Measurements from ENCODE around the gene PCDHB11.
"Not testable (repeated sequence)": the region's sequence is repeated elsewhere in the genome, so short reads cannot be mapped to it uniquely, and the experiment has no call there.

The PCDHB11 gene

GRCh38 chr5:141199359-141200235, at the start of gene PCDHB11:
TSS of gene PCDHB11 (plus strand) at chr5:141199627. CDS start at chr5:141199775, 148 bp downstream.
- DNase-seq (ENCODE audit: low read depth in 1 of 2, low spot score in 1 of 2): no peak

DNA sequence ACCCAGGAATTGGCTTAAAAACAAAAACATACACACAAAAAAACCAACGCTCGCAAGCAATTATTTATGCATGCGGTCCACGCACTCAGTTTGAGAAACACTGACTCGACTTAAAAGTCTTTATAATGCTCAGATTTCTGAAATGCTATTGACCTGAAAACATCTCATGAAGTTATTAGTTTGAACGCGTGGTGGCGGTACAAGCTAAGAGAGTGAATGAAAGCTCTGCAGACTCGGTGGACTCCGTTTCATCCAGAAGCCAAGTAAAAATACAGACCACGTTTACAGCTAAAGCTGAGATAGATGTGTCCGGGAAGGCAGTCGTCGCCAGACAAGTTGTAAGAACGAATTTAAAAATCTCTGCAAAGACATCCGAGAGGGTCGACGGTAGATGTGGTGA, 49.6 kb upstream of the PCDHB11 start, which contains the start of gene PCDHB6:
Gene PCDHB6, plus strand, starts transcription at position 246 of the 400 bp plus-strand sequence. CDS start 201 bp downstream, outside the sequence.
- no peak for DNase-seq (ENCODE audit: low read depth in 1 of 2, low spot score in 1 of 2)

DNA sequence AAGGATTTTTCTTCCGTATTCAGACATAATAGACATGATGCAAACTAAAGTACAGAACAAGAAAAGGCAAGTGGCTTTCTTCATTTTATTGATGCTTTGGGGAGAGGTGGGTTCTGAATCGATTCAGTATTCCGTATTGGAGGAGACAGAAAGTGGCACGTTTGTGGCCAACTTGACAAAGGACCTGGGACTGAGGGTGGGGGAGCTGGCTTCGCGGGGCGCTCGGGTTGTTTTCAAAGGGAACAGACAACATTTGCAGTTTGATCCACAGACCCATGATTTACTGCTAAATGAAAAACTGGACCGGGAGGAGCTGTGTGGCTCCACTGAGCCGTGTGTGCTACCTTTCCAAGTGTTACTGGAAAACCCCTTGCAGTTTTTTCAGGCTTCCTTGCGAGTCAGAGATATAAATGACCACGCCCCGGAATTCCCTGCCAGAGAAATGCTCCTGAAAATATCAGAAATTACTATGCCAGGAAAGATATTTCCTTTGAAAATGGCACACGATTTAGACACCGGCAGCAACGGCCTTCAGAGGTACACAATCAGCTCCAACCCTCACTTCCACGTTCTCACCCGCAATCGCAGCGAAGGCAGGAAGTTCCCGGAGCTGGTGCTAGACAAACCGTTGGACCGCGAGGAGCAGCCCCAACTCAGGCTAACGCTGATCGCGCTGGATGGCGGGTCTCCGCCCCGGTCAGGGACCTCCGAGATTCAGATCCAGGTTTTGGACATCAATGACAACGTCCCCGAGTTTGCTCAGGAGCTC, 49.0 kb upstream of the PCDHB11 start:
- DNase-seq (ENCODE audit: low read depth in 1 of 2, low spot score in 1 of 2): no peak

GRCh38 chr5:141150993-141151325, 48.5 kb upstream of the PCDHB11 start:
- no peak for DNase-seq (ENCODE audit: low read depth in 1 of 2, low spot score in 1 of 2)

DNA sequence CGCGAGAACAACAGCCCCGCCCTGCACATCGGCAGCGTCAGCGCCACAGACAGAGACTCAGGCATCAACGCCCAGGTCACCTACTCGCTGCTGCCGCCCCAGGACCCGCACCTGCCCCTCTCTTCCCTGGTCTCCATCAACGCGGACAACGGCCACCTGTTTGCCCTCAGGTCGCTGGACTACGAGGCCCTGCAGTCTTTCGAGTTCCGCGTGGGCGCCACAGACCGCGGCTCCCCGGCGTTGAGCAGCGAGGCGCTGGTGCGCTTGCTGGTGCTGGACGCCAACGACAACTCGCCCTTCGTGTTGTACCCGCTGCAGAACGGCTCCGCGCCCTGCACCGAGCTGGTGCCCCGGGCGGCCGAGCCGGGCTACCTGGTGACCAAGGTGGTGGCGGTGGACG, 47.8 kb upstream of the PCDHB11 start:
- not testable (repeated sequence) for DNase-seq (ENCODE audit: low read depth in 1 of 2, low spot score in 1 of 2)

DNA sequence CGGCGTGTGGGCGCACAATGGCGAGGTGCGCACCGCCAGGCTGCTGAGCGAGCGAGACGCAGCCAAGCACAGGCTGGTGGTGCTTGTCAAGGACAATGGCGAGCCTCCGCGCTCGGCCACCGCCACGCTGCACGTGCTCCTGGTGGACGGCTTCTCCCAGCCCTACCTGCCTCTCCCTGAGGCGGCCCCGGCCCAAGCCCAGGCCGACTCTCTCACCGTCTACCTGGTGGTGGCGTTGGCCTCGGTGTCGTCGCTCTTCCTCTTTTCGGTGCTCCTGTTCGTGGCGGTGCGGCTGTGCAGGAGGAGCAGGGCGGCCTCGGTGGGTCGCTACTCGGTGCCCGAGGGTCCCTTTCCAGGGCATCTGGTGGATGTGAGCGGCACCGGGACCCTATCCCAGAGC, 47.3 kb upstream of the PCDHB11 start:
- not testable (repeated sequence) for DNase-seq (ENCODE audit: low read depth in 1 of 2, low spot score in 1 of 2)

GRCh38 chr5:141155540-141156374, 43.7 kb upstream of the PCDHB11 start:
- DNase-seq (ENCODE audit: low read depth in 1 of 2, low spot score in 1 of 2): no peak

DNA sequence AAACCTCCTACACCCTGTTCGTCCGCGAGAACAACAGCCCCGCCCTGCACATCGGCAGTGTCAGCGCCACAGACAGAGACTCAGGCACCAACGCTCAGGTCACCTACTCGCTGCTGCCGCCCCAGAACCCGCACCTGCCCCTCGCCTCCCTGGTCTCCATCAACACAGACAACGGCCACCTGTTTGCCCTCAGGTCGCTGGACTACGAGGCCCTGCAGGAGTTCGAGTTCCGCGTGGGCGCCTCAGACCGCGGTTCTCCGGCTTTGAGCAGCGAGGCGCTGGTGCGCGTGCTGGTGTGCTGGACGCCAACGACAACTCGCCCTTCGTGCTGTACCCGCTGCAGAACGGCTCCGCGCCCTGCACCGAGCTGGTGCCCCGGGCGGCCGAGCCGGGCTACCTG, 42.1 kb upstream of the PCDHB11 start:
- DNase-seq (ENCODE audit: low read depth in 1 of 2, low spot score in 1 of 2): not testable (repeated sequence)

DNA sequence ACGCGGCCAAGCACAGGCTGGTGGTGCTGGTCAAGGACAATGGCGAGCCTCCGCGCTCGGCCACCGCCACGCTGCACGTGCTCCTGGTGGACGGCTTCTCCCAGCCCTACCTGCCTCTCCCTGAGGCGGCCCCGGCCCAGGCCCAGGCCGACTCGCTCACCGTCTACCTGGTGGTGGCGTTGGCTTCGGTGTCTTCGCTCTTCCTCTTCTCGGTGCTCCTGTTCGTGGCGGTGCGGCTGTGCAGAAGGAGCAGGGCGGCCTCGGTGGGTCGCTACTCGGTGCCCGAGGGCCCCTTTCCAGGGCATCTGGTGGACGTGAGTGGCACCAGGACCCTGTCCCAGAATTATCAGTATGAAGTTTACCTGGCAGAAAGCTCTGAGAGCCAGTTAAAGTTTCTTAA, 41.5 kb upstream of the PCDHB11 start:
- not testable (repeated sequence) for DNase-seq (ENCODE audit: low read depth in 1 of 2, low spot score in 1 of 2)

GRCh38 chr5:141172381-141173204, 26.8 kb upstream of the PCDHB11 start, which contains the start of gene PCDHB7:
TSS of gene PCDHB7 (plus strand) at chr5:141172644. CDS start at chr5:141172836, 192 bp downstream.
- DNase-seq (ENCODE audit: low read depth in 1 of 2, low spot score in 1 of 2): no peak

DNA sequence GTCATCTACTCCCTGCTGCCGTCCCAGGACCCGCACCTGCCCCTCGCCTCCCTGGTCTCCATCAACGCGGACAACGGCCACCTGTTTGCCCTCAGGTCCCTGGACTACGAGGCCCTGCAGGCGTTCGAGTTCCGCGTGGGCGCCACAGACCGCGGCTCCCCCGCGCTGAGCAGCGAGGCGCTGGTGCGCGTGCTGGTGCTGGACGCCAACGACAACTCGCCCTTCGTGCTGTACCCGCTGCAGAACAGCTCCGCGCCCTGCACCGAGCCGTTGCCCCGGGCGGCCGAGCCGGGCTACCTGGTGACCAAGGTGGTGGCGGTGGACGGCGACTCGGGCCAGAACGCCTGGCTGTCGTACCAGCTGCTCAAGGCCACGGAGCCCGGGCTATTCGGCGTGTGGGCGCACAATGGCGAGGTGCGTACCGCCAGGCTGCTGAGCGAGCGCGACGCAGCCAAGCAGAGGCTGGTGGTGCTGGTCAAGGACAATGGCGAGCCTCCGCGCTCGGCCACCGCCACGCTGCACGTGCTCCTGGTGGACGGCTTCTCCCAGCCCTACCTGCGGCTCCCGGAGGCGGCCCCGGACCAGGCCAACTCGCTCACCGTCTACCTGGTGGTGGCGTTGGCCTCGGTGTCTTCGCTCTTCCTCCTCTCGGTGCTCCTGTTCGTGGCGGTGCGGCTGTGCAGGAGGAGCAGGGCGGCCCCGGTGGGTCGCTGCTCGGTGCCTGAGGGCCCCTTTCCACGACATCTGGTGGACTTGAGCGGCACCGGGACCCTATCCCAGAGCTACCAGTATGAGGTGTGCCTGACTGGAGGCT, 24.9 kb upstream of the PCDHB11 start:
- DNase-seq (ENCODE audit: low read depth in 1 of 2, low spot score in 1 of 2): not testable (repeated sequence)

DNA sequence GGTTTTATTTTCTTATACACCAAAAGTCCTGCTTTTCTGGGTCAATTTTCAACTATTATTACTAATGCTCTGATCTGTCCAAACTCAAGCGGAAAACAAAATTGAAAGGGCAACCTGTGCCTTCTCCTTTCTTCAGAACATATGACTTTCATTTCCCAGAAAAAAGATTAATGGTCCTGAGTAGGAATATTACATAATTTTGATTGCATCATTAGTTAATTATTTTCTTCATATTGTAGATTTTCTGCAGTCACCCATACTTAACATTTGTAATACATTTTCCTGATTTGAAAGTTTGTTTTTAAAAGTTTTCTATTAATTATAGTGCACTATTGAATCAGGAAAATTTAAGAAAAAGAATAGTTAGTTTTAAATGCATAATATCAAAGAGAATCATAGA, 23.5 kb upstream of the PCDHB11 start:
- no peak for DNase-seq (ENCODE audit: low read depth in 1 of 2, low spot score in 1 of 2)

DNA sequence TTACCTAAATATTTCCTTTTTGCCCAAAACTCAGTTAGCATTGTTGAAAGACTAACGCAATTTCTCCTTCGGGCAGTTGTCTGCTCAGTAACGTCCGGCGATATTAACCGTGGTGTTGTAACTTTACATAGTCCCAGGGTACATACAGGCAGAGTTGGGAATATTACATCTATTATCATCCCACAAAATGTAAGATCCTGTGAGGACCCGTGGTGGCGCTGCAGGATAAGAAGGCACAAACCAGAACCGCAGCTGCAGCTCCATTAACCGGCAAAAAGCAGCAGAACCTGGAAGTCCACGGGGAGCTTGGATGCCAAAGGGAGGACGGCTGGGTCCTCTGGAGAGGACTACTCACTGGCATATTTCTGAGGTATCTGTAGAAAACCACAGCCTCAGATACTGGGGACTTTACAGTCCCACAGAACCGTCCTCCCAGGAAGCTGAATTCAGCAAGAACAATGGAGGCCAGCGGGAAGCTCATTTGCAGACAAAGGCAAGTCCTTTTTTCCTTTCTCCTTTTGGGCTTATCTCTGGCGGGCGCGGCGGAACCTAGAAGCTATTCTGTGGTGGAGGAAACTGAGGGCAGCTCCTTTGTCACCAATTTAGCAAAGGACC, 21.7 kb upstream of the PCDHB11 start, which contains the start of gene PCDHB8:
Gene PCDHB8, plus strand, starts transcription at position 214 of the 615 bp plus-strand sequence. Its CDS starts 245 bp downstream, at position 459.
- not testable (repeated sequence) for DNase-seq (ENCODE audit: low read depth in 1 of 2, low spot score in 1 of 2)

GRCh38 chr5:141179371-141179770, 20.1 kb upstream of the PCDHB11 start:
- not testable (repeated sequence) for DNase-seq (ENCODE audit: low read depth in 1 of 2, low spot score in 1 of 2)

DNA sequence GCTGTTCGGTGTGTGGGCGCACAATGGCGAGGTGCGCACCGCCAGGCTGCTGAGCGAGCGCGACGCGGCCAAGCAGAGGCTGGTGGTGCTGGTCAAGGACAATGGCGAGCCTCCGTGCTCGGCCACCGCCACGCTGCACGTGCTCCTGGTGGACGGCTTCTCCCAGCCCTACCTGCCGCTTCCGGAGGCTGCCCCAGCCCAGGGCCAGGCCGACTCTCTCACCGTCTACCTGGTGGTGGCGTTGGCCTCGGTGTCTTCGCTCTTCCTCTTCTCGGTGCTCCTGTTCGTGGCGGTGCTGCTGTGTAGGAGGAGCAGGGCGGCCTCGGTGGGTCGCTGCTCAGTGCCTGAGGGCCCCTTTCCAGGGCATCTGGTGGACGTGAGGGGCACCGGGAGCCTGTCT, 19.6 kb upstream of the PCDHB11 start:
- not testable (repeated sequence) for DNase-seq (ENCODE audit: low read depth in 1 of 2, low spot score in 1 of 2)

GRCh38 chr5:141180313-141180712, 19.1 kb upstream of the PCDHB11 start:
- DNase-seq (ENCODE audit: low read depth in 1 of 2, low spot score in 1 of 2): no peak

GRCh38 chr5:141182248-141182647, 17.2 kb upstream of the PCDHB11 start, which contains the start of gene PCDHB16:
TSS of gene PCDHB16 (plus strand) at chr5:141182387. CDS start at chr5:141182560, 173 bp downstream.
- no peak for DNase-seq (ENCODE audit: low read depth in 1 of 2, low spot score in 1 of 2)

DNA sequence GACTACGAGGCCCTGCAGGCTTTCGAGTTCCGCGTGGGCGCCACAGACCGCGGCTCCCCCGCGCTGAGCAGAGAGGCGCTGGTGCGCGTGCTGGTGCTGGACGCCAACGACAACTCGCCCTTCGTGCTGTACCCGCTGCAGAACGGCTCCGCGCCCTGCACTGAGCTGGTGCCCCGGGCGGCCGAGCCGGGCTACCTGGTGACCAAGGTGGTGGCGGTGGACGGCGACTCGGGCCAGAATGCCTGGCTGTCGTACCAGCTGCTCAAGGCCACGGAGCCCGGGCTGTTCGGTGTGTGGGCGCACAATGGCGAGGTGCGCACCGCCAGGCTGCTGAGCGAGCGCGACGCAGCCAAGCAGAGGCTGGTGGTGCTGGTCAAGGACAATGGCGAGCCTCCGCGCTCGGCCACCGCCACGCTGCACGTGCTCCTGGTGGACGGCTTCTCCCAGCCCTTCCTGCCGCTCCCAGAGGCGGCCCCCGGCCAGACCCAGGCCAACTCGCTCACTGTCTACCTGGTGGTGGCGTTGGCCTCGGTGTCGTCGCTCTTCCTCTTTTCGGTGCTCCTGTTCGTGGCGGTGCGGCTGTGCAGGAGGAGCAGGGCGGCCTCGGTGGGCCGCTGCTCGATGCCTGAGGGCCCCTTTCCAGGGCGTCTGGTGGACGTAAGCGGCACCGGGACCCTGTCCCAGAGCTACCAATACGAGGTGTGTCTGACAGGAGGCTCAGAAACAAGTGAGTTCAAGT, 15.1 kb upstream of the PCDHB11 start:
- DNase-seq (ENCODE audit: low read depth in 1 of 2, low spot score in 1 of 2): not testable (repeated sequence)

All from stimulated activated CD4-positive, alpha-beta T cell treated with anti-CD3 and anti-CD28 coated beads, Interleukin-15, amount 100 ng/mL, for 1 hour (primary cell).